AG09309 (cell line): ENCODE measurements around the gene VMO1.

Source experiments
- DNase-seq: peaks from one replicate; pipeline ENCODE4 v3.0.0-alpha.2; 2010; ENCODE audit warnings: low read depth
- H3K4me3 ChIP-seq: 2 replicates; pipeline ENCODE4 v1.5.1; 2011; ENCODE audit warnings: mild to moderate bottlenecking, low read depth, low read length, moderate library complexity; ENCODE audit not compliant: control insufficient read depth
- TF ChIP-seq, protein P1 (sequence below): IDR thresholded peaks from 2 replicates; pipeline ENCODE4 v1.5.1; 2011; ENCODE audit warnings: mild to moderate bottlenecking, low read depth, low read length, inconsistent platforms; ENCODE audit not compliant: insufficient read depth, control insufficient read depth; ENCODE audit errors: missing control alignments

Gene VMO1

DNA sequence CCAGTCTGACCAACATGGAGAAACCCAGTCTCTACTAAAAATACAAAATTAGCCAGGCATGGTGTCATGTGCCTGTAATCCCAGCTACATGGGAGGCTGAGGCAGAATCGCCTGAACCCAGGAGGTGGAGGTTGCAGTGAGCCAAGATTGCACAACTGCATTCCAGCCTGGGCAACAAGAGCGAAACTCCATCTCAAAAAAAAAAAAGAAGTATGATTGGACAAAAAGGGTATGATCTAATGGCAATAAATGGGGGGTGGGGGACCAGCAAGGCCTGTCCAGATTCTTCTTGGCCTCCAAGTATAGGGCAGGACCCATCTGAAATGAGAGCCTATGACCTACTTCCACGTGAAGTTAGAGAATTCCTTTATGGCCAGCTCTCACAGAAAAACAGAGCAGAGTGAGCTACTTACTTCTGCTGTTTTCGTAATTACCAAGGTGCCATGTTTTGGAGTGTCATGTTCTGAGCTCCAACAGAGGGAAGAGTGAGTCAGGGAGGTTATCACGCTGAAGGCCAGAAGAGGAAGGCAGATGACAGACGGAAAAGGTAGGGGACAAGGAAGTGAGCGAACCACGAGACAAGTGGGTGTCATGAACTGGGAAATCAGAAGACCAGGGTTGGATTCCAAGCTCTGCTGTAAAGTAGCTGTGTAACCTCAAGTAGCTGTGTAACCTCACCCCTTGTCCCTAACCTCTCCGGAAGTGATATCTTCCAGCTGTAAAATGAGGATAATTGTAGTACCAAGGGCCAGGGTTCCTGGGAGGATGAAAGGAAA is 50.1 kb downstream of the VMO1 start:
- TF ChIP-seq, protein P1, sequence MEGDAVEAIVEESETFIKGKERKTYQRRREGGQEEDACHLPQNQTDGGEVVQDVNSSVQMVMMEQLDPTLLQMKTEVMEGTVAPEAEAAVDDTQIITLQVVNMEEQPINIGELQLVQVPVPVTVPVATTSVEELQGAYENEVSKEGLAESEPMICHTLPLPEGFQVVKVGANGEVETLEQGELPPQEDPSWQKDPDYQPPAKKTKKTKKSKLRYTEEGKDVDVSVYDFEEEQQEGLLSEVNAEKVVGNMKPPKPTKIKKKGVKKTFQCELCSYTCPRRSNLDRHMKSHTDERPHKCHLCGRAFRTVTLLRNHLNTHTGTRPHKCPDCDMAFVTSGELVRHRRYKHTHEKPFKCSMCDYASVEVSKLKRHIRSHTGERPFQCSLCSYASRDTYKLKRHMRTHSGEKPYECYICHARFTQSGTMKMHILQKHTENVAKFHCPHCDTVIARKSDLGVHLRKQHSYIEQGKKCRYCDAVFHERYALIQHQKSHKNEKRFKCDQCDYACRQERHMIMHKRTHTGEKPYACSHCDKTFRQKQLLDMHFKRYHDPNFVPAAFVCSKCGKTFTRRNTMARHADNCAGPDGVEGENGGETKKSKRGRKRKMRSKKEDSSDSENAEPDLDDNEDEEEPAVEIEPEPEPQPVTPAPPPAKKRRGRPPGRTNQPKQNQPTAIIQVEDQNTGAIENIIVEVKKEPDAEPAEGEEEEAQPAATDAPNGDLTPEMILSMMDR, result no peak
- DNase-seq, result no peak

More for the DNA sequence above, 50.1 kb downstream of the VMO1 start:
- H3K4me3 ChIP-seq, result no peak overlapping the region
